GM23338 (cell line): ENCODE measurements around the gene ANXA2R. TPM values are rescaled to one million over a fixed set of nuclear protein-coding genes. Genes with fewer than 3 reads are reported as not detected.

Experiments used
- ATAC-seq: fragments of 200-7000 bp; cut with Tn5 transposase; 3 replicates; pipeline ENCODE4 v1.9.1; 2020
- DNase-seq: peaks from one replicate; pipeline ENCODE4 v3.0.0-alpha.2; 2015; ENCODE audit warnings: low spot score
- H2AFZ ChIP-seq: fragments of 200-600 bp; sonication (generic); 2 replicates; pipeline ENCODE4 v1.8.0; 2016; ENCODE audit warnings: antibody characterized with exemption, mild to moderate bottlenecking, moderate library complexity
- H3F3A ChIP-seq: fragments of 200-600 bp; sonication (generic); replicated peaks from 2 replicates; pipeline ENCODE4 v1.8.0; 2017; ENCODE audit warnings: antibody characterized with exemption, mixed run types, low read depth
- H3K27ac ChIP-seq: fragments of 200-600 bp; sonication (generic); 2 replicates; pipeline ENCODE4 v1.6.1; 2016; ENCODE audit warnings: low read depth
- H3K27me3 ChIP-seq: fragments of 200-600 bp; sonication (generic); 2 replicates; pipeline ENCODE4 v1.8.0; 2016; ENCODE audit warnings: mild to moderate bottlenecking, mixed run types, moderate library complexity; ENCODE audit not compliant: insufficient read depth
- H3K36me3 ChIP-seq: fragments of 200-600 bp; sonication (generic); 2 replicates; pipeline ENCODE4 v1.8.0; 2016; ENCODE audit warnings: mild to moderate bottlenecking; ENCODE audit not compliant: insufficient read depth
- H3K4me1 ChIP-seq: fragments of 200-600 bp; sonication (generic); 2 replicates; pipeline ENCODE4 v1.8.0; 2016; ENCODE audit warnings: mild to moderate bottlenecking, moderate library complexity; ENCODE audit not compliant: insufficient read depth
- H3K4me2 ChIP-seq: fragments of 200-600 bp; sonication (generic); 2 replicates; pipeline ENCODE4 v1.7.1; 2017; ENCODE audit warnings: mixed run types
- H3K4me3 ChIP-seq: fragments of 200-600 bp; sonication (generic); 2 replicates; pipeline ENCODE4 v1.6.1; 2016; ENCODE audit warnings: mixed run types
- H3K79me2 ChIP-seq: fragments of 200-600 bp; sonication (generic); replicated peaks from 2 replicates; pipeline ENCODE4 v1.8.0; 2017; ENCODE audit warnings: mild to moderate bottlenecking; ENCODE audit not compliant: insufficient read depth
- H3K9me2 ChIP-seq: fragments of 200-600 bp; sonication (generic); 2 replicates; pipeline ENCODE4 v1.8.0; 2017; ENCODE audit not compliant: insufficient read depth
- H4K20me1 ChIP-seq: fragments of 200-600 bp; sonication (generic); replicated peaks from 2 replicates; pipeline ENCODE4 v1.8.0; 2017; ENCODE audit warnings: mild to moderate bottlenecking; ENCODE audit not compliant: insufficient read depth
- H3K27ac Mint-ChIP-seq: 2 replicates; pipeline ENCODE4 v1.8.0; 2020; ENCODE audit warnings: inconsistent platforms, mild to moderate bottlenecking, moderate library complexity, mixed read lengths
- H3K27me3 Mint-ChIP-seq: 3 replicates; pipeline ENCODE4 v1.8.0; 2022; ENCODE audit warnings: low read depth, mild to moderate bottlenecking, moderate library complexity, mixed read lengths, inconsistent platforms; ENCODE audit not compliant: insufficient read depth, poor library complexity
- H3K36me3 Mint-ChIP-seq: 3 replicates; pipeline ENCODE4 v1.8.0; 2021; ENCODE audit warnings: low read depth, mild to moderate bottlenecking, inconsistent platforms, moderate library complexity, mixed read lengths
- H3K4me1 Mint-ChIP-seq: 3 replicates; pipeline ENCODE4 v1.8.0; 2020; ENCODE audit warnings: mild to moderate bottlenecking, inconsistent platforms, mixed read lengths
- H3K4me3 Mint-ChIP-seq: 3 replicates; pipeline ENCODE4 v1.8.0; 2021; ENCODE audit warnings: moderate library complexity, mild to moderate bottlenecking, inconsistent platforms, mixed read lengths
- H3K9me3 Mint-ChIP-seq: 3 replicates; pipeline ENCODE4 v1.8.0; 2020; ENCODE audit warnings: moderate library complexity, mild to moderate bottlenecking, inconsistent platforms, mixed read lengths
- CREB1 ChIP-seq: fragments of 250-450 bp; sonication (Bioruptor Pico); IDR thresholded peaks from 2 replicates; pipeline ENCODE4 v1.5.0; 2020; ENCODE audit warnings: low read depth, mild to moderate bottlenecking, moderate library complexity
- EZH2 ChIP-seq: fragments of 200-600 bp; sonication (generic); IDR thresholded peaks from one replicate; pipeline ENCODE4 v1.8.0; 2017; ENCODE audit warnings: antibody characterized with exemption, mild to moderate bottlenecking, low read depth; ENCODE audit not compliant: unreplicated experiment
- EZH2phosphoT487 ChIP-seq: fragments of 200-600 bp; sonication (generic); IDR thresholded peaks from one replicate; pipeline ENCODE4 v1.8.1; 2018; ENCODE audit warnings: antibody characterized with exemption; ENCODE audit not compliant: unreplicated experiment
- JUNB ChIP-seq: IDR thresholded peaks from one replicate; pipeline ENCODE4 v1.6.1; 2016; ENCODE audit warnings: antibody characterized with exemption; ENCODE audit not compliant: unreplicated experiment
- STAT1 ChIP-seq: IDR thresholded peaks from one replicate; pipeline ENCODE4 v1.6.1; 2016; ENCODE audit warnings: antibody characterized with exemption; ENCODE audit not compliant: unreplicated experiment
- ZNF331 ChIP-seq: fragments of 250-450 bp; sonication (Bioruptor Pico); IDR thresholded peaks from 2 replicates; pipeline ENCODE4 v1.5.0; 2020; ENCODE audit warnings: low read depth, mild to moderate bottlenecking, moderate library complexity
- polyA plus RNA-seq: library from polyadenylated mRNA; unstranded; fragments of >200 nt; fragmentation: Nextera tagmentation; extraction: Ambion mirVana; gene quantifications from 2 replicates; pipeline ENCODE4 v1.2.1, GENCODE V29; 2016
- total RNA-seq: library from RNA; depleted of rRNA; stranded (reverse); fragments of >200 nt; shearing (Covaris generic); gene quantifications from 2 replicates; pipeline ENCODE4 v1.2.3, GENCODE V29; 2014
- TF ChIP-seq, protein P1 (sequence below): IDR thresholded peaks from one replicate; pipeline ENCODE4 v1.6.1; 2018; ENCODE audit warnings: antibody characterized with exemption; ENCODE audit not compliant: unreplicated experiment
- TF ChIP-seq, protein P2 (sequence below): IDR thresholded peaks from 2 replicates; pipeline ENCODE4 v1.6.1; 2016; ENCODE audit warnings: antibody characterized with exemption
- TF ChIP-seq, protein P3 (sequence below): fragments of 250-450 bp; sonication (Bioruptor Pico); IDR thresholded peaks from 2 replicates; pipeline ENCODE4 v1.5.0; 2020; ENCODE audit warnings: mild to moderate bottlenecking, moderate library complexity

Gene ANXA2R
- total and polyA plus RNA-seq, 2 experiments from 2014 or later = 0.21 TPM; not detected in 1

DNA sequence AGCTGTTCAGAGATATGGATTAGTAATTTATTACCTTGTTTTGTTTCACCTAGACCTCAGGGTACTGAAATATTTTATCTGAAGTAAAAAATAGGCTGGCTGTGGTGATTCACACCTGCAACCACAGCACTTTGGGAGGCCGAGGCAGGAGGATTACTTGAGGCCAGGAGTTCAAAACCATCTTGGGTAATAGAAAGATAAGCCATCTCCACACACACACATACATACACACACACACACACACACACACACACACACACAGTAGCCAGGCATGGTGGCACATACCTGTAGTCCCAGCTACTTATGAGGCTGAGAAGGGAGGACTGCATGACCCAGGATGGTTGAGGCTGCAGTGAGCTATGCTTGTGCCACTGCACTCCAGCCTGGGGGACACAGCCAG is 3.7 kb downstream of the ANXA2R start (continued):
- TF ChIP-seq CREB1 = no peak
- no peak for TF ChIP-seq ZNF331 (CRISPR knock-in tag)
- no peak for TF ChIP-seq JUNB
- TF ChIP-seq, protein P1, sequence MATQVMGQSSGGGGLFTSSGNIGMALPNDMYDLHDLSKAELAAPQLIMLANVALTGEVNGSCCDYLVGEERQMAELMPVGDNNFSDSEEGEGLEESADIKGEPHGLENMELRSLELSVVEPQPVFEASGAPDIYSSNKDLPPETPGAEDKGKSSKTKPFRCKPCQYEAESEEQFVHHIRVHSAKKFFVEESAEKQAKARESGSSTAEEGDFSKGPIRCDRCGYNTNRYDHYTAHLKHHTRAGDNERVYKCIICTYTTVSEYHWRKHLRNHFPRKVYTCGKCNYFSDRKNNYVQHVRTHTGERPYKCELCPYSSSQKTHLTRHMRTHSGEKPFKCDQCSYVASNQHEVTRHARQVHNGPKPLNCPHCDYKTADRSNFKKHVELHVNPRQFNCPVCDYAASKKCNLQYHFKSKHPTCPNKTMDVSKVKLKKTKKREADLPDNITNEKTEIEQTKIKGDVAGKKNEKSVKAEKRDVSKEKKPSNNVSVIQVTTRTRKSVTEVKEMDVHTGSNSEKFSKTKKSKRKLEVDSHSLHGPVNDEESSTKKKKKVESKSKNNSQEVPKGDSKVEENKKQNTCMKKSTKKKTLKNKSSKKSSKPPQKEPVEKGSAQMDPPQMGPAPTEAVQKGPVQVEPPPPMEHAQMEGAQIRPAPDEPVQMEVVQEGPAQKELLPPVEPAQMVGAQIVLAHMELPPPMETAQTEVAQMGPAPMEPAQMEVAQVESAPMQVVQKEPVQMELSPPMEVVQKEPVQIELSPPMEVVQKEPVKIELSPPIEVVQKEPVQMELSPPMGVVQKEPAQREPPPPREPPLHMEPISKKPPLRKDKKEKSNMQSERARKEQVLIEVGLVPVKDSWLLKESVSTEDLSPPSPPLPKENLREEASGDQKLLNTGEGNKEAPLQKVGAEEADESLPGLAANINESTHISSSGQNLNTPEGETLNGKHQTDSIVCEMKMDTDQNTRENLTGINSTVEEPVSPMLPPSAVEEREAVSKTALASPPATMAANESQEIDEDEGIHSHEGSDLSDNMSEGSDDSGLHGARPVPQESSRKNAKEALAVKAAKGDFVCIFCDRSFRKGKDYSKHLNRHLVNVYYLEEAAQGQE = no peak
- TF ChIP-seq, protein P2, sequence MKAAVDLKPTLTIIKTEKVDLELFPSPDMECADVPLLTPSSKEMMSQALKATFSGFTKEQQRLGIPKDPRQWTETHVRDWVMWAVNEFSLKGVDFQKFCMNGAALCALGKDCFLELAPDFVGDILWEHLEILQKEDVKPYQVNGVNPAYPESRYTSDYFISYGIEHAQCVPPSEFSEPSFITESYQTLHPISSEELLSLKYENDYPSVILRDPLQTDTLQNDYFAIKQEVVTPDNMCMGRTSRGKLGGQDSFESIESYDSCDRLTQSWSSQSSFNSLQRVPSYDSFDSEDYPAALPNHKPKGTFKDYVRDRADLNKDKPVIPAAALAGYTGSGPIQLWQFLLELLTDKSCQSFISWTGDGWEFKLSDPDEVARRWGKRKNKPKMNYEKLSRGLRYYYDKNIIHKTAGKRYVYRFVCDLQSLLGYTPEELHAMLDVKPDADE = no peak

- Mint-ChIP-seq H3K4me3 (peak overlapping the region; percentile 52), H3K27me3 (peaks cover 87% of the 10 kb centered on the region), H3K27ac (no peak overlapping the region), H3K4me1 (peaks cover 31% of the 10 kb centered on the region), H3K9me3 (peaks cover 5% of the 10 kb centered on the region; the same call in 2 of the 3 replicates), H3K36me3 (no peaks in the 10 kb centered on the region)
- H3K36me3 ChIP-seq = no peaks in the 10 kb centered on the region
- peak overlapping the region; percentile 77 for H3K4me2 ChIP-seq
- H3K9me2 ChIP-seq = no peaks in the 10 kb centered on the region
- H3K27me3 ChIP-seq = peaks cover 94% of the 10 kb centered on the region
- peaks cover 20% of the 10 kb centered on the region for H3F3A ChIP-seq
- peak; percentile 55 for DNase-seq
- peaks cover 64% of the 10 kb centered on the region for H4K20me1 ChIP-seq
- H2AFZ ChIP-seq = no peak overlapping the region
- ATAC-seq = no peak
- H3K4me3 ChIP-seq = peak overlapping the region; percentile 51
- H3K4me1 ChIP-seq = peaks cover 32% of the 10 kb centered on the region
- TF ChIP-seq EZH2 (peak; percentile 79), STAT1 (no peak)
- no peak overlapping the region for H3K27ac ChIP-seq
- no peaks in the 10 kb centered on the region for H3K79me2 ChIP-seq
Observed at GRCh38 chr5:43034591-43034968, 5.5 kb downstream of the ANXA2R start.

GRCh38 chr5:43033841-43034590 is 6.1 kb downstream of the ANXA2R start:
- Histone ChIP-seq H3K4me2 (peak overlapping the region; percentile 77), H2AFZ (no peak overlapping the region; the same call in 1 of the 2 replicates), H3K4me1 (peaks cover 26% of the 10 kb centered on the region), H3K27ac (no peak overlapping the region), H3K79me2 (no peaks in the 10 kb centered on the region), H3K36me3 (no peaks in the 10 kb centered on the region), H3K4me3 (peak overlapping the region; percentile 51), H3K27me3 (peaks cover 94% of the 10 kb centered on the region), H4K20me1 (peaks cover 58% of the 10 kb centered on the region), H3K9me2 (no peaks in the 10 kb centered on the region), H3F3A (peaks cover 17% of the 10 kb centered on the region)
- DNase-seq (peak; percentile 60), ATAC-seq (peak; percentile 79)
- Mint-ChIP-seq H3K4me3 (peak overlapping the region; percentile 52), H3K27ac (no peak overlapping the region), H3K9me3 (peaks cover 5% of the 10 kb centered on the region; the same call in 2 of the 3 replicates), H3K27me3 (peaks cover 84% of the 10 kb centered on the region), H3K36me3 (no peaks in the 10 kb centered on the region), H3K4me1 (peaks cover 26% of the 10 kb centered on the region)
- TF ChIP-seq ZNF331 (CRISPR knock-in tag) = no peak
- TF ChIP-seq, protein P3, sequence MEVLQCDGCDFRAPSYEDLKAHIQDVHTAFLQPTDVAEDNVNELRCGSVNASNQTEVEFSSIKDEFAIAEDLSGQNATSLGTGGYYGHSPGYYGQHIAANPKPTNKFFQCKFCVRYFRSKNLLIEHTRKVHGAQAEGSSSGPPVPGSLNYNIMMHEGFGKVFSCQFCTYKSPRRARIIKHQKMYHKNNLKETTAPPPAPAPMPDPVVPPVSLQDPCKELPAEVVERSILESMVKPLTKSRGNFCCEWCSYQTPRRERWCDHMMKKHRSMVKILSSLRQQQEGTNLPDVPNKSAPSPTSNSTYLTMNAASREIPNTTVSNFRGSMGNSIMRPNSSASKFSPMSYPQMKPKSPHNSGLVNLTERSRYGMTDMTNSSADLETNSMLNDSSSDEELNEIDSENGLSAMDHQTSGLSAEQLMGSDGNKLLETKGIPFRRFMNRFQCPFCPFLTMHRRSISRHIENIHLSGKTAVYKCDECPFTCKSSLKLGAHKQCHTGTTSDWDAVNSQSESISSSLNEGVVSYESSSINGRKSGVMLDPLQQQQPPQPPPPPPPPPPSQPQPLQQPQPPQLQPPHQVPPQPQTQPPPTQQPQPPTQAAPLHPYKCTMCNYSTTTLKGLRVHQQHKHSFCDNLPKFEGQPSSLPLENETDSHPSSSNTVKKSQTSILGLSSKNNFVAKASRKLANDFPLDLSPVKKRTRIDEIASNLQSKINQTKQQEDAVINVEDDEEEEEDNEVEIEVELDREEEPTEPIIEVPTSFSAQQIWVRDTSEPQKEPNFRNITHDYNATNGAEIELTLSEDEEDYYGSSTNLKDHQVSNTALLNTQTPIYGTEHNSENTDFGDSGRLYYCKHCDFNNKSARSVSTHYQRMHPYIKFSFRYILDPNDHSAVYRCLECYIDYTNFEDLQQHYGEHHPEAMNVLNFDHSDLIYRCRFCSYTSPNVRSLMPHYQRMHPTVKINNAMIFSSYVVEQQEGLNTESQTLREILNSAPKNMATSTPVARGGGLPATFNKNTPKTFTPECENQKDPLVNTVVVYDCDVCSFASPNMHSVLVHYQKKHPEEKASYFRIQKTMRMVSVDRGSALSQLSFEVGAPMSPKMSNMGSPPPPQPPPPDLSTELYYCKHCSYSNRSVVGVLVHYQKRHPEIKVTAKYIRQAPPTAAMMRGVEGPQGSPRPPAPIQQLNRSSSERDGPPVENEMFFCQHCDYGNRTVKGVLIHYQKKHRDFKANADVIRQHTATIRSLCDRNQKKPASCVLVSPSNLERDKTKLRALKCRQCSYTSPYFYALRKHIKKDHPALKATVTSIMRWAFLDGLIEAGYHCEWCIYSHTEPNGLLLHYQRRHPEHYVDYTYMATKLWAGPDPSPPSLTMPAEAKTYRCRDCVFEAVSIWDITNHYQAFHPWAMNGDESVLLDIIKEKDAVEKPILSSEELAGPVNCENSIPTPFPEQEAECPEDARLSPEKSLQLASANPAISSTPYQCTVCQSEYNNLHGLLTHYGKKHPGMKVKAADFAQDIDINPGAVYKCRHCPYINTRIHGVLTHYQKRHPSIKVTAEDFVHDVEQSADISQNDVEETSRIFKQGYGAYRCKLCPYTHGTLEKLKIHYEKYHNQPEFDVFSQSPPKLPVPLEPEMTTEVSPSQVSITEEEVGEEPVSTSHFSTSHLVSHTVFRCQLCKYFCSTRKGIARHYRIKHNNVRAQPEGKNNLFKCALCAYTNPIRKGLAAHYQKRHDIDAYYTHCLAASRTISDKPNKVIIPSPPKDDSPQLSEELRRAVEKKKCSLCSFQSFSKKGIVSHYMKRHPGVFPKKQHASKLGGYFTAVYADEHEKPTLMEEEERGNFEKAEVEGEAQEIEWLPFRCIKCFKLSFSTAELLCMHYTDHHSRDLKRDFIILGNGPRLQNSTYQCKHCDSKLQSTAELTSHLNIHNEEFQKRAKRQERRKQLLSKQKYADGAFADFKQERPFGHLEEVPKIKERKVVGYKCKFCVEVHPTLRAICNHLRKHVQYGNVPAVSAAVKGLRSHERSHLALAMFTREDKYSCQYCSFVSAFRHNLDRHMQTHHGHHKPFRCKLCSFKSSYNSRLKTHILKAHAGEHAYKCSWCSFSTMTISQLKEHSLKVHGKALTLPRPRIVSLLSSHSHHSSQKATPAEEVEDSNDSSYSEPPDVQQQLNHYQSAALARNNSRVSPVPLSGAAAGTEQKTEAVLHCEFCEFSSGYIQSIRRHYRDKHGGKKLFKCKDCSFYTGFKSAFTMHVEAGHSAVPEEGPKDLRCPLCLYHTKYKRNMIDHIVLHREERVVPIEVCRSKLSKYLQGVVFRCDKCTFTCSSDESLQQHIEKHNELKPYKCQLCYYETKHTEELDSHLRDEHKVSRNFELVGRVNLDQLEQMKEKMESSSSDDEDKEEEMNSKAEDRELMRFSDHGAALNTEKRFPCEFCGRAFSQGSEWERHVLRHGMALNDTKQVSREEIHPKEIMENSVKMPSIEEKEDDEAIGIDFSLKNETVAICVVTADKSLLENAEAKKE (CRISPR knock-in tag) = no peak
- peak; percentile 72 for TF ChIP-seq EZH2phosphoT487
